ENCODE measurements around the gene SND1.

The SND1 gene

DNA sequence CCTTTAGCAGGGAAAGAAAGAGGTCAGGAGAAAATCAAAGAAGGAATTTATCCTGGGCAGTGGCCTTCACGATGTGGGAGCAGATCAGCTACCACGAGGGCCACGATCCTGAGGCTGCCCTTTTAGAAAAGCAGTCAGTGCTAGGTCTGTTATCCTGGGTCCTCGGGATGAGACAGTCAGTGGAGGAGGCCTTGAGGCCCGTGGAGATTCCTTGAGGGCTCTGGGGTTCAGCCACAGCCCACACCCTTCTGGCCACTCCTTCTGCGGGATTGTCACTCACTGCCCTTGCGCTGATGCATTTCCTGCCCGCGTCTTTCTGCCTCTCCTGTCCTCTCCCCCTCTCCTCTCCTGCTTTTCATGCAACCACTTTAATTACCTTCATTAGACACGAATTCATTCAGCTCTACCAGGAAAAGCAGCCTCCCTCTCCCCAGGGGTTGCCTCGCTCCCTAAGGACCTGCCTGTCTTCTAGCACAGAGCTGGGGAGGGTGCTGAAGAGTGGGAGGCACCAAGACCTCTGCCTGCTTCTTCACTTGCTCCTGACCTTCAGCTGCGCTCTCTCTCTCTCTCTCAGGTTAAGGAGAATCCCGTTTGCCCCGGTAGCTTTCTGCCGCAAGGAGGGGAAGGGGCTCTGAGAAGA is 421.8 kb downstream of the SND1 start:
- DNase-seq (ENCODE audit: low spot score) = no peak

DNA sequence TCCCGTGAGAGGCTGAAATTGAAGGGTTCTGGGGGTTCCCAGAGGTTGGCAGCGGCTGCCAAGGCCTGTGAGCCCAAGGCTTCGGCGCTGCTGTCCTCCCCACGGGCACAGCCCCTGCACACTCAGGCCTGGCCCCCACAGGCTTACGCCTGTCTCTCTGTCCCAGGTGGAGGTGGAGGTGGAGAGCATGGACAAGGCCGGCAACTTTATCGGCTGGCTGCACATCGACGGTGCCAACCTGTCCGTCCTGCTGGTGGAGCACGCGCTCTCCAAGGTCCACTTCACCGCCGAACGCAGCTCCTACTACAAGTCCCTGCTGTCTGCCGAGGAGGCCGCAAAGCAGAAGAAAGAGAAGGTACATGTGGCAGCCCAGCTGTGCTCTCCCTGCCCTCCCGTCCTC is 422.3 kb downstream of the SND1 start:
- no peak for DNase-seq (ENCODE audit: low spot score)

GRCh38 chr7:128074736-128075135 is 422.7 kb downstream of the SND1 start:
- DNase-seq (ENCODE audit: low spot score) = no peak

DNA sequence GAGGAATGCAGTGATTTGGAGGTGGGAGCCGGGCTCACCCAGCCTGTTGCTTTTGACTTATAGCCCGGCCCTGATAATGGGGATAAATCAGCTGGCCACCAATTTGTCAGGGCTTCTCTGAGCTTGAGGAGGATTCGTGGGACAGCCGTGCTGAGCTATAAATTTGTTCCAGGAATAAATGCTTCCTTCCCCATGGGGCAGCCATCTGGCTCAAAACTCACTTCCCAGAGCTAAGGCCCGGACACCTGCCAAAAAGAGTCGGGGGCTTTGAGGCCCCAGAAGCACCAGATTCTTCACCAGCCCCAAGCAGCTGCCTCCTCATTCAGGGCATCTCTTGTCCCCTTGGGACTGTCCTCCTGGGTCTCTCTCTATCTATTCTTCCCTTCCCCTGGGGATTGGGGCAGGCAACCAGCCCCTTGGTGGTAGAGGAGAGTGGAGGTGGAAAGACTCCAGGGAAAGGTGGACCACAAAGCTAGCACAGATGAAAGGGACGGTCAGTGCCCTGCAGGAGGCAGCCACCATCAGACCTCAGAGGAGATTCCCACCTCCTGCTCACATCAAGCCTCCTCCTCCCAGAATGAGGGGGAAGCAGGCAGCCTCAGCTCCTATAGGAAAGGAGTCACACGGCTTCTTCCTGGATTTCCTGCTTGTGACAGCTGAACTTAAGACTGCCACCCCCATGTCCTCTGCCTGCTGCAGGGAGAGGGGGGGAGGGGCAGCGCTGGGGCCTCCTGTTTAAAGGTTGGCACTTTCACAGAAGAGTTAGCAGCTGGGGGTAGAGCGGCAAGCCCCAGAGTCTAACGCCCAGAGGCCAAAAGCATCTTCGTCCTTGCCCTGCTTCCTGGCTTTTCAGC is 423.5 kb downstream of the SND1 start:
- no peak for DNase-seq (ENCODE audit: low spot score)

DNA sequence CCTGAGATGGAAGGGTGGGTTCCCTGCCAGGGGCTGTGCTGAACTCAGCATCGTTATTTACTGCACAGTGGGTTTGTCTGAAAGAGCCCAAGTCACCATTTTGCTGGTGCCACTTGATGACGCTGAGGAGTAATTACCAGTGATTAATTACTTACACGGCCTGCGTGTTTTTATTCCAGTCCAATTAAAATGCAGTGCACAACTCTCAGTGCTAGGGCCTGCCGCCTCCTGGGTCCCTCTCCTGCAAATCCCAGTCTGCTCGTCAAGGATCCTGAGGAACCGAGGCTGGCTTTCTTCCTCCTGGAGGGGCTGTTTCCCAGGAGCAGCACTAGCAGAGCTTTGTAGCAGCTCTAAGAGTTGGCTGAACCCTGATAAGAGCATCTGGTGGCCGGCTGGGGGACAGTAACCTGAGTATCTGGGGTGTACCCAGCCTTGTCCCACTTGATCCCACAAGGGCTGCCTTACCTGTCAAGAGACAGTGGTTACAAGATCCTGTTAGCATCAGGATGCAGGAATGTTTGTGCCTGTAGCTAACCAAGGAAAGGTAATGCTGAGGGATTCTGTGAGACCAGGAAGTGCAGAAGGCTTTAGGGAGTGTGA is 424.3 kb downstream of the SND1 start:
- DNase-seq (ENCODE audit: low spot score) = no peak

DNA sequence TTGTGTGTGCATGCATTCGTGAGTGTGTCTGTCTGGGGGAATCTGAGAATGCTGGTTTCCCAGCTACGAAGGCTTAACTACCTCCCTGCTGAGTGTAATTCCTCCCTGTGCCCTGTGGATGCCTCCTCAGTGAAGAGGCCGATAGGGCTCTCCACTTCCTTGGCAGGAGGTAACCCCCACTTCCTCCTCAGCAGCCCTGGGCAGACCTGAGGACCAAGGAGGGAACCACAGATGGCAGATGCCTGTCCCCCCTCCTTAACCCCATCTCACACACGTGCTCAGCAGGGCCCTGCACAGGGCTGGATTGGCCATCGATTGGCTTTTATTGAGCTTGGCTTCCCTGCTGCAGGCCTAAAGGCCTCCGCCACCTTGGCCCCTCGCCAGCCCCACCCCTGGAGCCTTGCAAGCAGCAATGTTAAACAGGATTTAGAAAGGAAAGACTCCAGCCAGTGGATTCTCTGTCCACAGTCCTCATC is 424.8 kb downstream of the SND1 start:
- no peak for DNase-seq (ENCODE audit: low spot score)

GRCh38 chr7:128078309-128078708 is 426.3 kb downstream of the SND1 start:
- no peak for DNase-seq (ENCODE audit: low spot score)

DNA sequence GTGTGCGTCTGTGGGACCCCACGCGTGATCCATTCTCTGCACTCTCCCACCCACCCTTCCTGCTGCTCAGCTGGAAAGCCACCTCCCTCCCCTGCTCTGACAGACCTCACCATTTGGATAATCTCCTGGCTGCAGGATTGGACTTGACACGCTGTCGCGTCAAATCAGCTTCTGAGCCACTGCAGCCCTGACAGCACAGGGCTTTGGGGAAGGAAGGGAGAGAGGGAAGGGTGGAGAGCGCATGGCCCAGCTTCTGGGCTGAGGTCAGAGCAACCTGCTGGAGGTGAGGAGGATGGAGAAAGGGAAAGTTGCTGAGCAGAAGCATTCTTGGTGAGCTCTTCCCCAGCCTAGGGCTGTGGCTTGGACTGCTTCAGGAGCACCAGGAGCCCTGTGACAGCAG is 428.2 kb downstream of the SND1 start:
- DNase-seq (ENCODE audit: low spot score) = no peak

DNA sequence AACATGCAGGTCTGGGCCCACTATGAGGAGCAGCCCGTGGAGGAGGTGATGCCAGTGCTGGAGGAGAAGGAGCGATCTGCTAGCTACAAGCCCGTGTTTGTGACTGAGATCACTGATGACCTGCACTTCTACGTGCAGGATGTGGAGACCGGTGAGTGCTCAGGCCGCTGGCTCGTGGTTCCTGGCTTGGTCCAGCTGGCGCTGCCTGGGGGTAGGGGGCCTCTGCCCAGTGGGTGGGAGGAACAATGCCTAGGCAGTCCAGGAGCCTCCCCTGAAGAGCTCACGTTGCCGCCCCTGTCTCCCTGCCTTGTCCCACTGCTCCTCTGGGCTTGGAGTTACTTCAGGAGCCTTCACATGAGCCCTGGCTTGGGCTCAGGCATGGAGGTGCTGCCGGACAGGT is 429.4 kb downstream of the SND1 start:
- no peak for DNase-seq (ENCODE audit: low spot score)

GRCh38 chr7:128081808-128082207 is 429.8 kb downstream of the SND1 start:
- no peak for DNase-seq (ENCODE audit: low spot score)

DNA sequence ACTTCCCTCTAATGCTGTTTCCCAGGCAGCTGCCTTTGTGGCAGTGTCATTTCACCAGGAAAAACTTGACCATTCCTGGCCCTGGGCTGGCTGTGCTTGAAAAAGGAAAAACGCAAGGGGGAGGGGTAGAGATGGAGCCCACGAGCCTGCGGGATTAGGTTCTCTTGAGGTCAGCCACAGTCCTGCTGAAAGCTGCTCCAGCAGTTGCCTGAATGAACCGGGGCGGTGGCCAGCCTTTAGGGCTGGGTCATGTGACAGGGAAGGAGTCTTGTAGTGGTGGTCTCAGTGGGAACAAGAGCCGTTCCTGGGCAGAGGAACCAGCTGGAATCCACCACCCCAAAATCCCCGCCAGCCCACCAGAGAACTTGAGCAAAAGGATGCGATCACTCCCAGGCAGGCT is 430.4 kb downstream of the SND1 start:
- no peak for DNase-seq (ENCODE audit: low spot score)

GRCh38 chr7:128084896-128085608 is 433.1 kb downstream of the SND1 start:
- DNase-seq (ENCODE audit: low spot score) = peak; percentile 52

DNA sequence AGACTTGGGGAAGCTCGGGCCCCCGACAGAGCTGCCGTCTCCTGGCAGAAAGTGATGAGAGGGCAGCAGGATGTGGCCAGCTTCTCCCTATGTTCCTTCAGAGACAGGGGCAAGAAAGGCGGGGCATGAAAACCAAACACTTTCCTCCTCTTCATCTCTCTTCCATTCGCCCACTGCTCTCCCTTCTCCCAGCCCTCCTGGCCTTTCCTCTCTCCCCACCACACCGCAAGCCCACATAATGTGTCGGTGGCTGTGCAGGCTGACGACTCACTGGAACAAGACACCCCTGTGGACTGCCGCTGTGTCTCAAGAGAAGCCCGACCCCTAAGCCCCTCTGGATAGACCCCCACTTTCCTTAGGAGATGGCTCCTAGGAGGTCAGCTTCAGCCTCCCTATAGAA is 438.5 kb downstream of the SND1 start:
- no peak for DNase-seq (ENCODE audit: low spot score)

GRCh38 chr7:128091106-128091505 is 439.1 kb downstream of the SND1 start:
- DNase-seq (ENCODE audit: low spot score) = no peak

DNA sequence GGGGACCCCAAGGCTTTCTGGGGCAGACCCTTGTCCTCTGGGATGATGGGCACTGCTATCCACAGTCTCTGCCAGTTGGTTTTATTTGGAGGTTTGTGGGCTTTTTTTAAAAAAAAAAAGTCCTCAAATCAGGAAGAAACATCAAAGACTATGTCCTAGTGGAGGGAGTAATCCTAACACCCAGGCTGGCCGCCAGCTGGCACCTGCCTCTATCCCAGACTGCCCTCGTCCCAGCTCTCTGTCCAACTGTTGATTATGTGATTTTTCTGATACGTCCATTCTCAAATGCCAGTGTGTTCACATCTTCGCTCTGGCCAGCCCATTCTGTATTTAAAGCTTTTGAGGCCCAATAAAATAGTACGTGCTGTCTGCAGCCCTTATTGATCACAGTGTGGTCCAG is 440.2 kb downstream of the SND1 start:
- DNase-seq (ENCODE audit: low spot score) = no peak

DNA sequence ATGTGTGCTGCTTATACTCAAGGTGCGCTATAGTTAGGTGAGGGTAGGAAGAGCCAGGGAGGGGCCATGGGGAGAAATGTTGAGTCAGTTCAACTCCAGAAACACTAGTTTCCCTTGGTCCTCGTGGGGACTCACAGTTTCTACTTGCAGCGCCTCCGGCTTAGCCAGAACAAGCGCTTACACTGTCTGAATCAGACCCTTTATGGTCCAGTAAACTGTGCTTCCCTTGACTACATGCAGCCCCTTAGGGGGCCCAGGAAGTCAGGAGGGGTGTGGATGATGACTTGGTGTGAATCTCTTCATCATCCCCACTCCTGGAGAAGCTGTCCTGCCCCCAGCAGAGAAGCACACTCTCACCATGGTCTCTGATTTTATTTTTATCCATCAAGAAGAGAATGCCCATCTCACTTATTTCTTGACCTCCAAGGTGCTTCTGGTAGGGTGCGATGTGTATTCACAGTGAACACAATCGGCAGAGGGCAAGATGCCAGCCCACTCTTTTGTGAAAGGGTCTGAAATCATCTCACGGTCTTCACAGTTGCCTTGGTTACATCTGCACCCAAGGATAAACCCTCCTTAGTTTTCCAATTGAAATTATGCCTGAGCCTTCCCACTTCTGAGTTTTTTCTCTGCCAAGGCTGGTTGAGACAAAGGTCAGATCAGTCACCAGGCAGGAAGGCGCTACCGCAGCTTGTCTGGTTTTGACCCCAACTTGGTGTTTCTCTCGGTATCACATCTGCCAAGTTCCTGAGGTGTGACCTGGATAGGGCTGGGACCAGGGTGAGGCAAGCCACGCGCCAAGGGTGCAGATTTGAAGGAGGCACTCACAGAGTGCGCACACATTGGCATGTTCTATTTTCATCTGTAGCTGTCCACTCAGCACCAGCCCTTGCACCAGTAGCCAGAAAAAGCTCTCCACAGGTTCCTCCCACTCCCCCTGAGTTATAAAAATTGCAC is 441.9 kb downstream of the SND1 start:
- no peak for DNase-seq (ENCODE audit: low spot score)

DNA sequence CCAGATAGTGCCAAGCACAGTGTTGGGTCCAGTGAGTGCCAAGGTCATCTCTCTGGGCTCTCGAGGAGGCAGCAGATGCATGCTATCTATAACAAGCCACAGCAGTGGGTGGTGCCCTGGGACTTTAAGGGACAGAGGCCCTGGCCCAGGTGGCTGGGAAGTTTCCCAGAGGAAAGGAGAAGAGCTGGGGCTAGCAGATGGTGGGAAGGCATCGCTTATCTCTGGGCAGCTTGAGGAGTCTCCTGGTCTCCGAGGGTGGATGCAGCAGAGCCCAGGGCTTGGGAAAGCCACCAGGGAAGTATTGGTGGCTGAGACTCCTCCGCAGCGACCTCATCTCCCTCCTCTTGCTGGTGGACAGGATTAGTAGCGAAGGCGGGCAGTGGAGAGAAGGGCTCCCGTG is 442.7 kb downstream of the SND1 start:
- DNase-seq (ENCODE audit: low spot score) = no peak

- no peak for DNase-seq (ENCODE audit: low spot score)
Measured at GRCh38 chr7:128097211-128097731, 445.3 kb downstream of the SND1 start.

GRCh38 chr7:128098629-128099028 is 446.6 kb downstream of the SND1 start:
- DNase-seq (ENCODE audit: low spot score) = no peak

DNA sequence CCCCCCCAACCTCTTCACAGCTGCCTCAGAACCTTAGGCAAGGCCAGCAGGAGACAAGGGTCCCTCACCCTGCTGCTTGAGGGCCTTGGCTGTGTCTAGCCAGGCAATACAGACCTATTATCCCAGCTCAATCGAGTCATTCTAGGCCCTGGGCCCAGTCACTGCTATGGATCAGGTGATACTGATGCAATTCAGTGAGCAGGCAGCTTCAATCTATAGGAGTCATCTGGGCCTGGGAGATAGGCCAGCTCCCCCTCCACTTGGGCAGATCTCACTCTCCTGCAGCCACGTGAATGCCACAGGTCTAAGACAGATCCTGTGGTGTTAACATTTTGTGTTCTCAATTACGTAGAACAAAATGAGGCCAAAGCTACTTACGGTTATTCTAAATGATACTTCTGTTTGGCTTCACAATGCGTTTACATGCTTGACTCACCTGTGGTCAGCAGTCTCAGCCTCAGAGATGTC is 447.2 kb downstream of the SND1 start:
- DNase-seq (ENCODE audit: low spot score) = no peak

Data from AG08396 (cell line).